ENCODE data around the gene CAMK2N1. TPM values are rescaled to one million over a fixed set of nuclear protein-coding genes. Genes with fewer than 3 reads are reported as not detected.
A peak's percentile ranks its signal among the peaks of the same experiment; 100 is the strongest.

CAMK2N1 gene
- total and polyA plus RNA-seq, 2 donors from 2014 or later = 80.6 to 120 TPM

- Histone ChIP-seq H3K4me1 (ENCODE audit: control insufficient read depth in 2 of 3, insufficient read depth in 2 of 3, low read depth in 1 of 3, low read length in 3 of 3) (peaks cover 4 to 29% (median 19%) of the 10 kb centered on the region in 3 donors), H3K9ac (ENCODE audit: low read length in 3 of 3) (no peak overlapping the region), H3K4me3 (ENCODE audit: low read length in 3 of 3) (no peak overlapping the region), H3K27ac (ENCODE audit: low read depth in 2 of 2, low read length in 2 of 2) (no peak overlapping the region), H3K9me3 (ENCODE audit: control insufficient read depth in 2 of 3, insufficient read depth in 1 of 3, low read length in 3 of 3) (no peaks in the 10 kb centered on the region), H3K27me3 (ENCODE audit: control insufficient read depth, insufficient read depth, low read length) (no peaks in the 10 kb centered on the region), H3K36me3 (ENCODE audit: control insufficient read depth in 2 of 3, insufficient read depth in 3 of 3, low read length in 3 of 3) (no peaks in the 10 kb centered on the region)
- intact Hi-C loops (cut with DNase I) = no loop called here
- no peak for TF ChIP-seq CTCF (IDR thresholded peaks at IDR 0.05; ENCODE audit: borderline replicate concordance, extremely low read depth, insufficient read depth)
- FAIRE-seq (no peak), DNase-seq (no peak)
These were observed 13.9 kb downstream of the CAMK2N1 start for GRCh38 chr1:20472121-20472520.

GRCh38 chr1:20470194-20470593, 15.8 kb downstream of the CAMK2N1 start:
- H3K4me3 ChIP-seq (ENCODE audit: low read length in 3 of 3) = no peak overlapping the region
- intact Hi-C loops (cut with DNase I) = no loop called here
- H3K36me3 ChIP-seq (ENCODE audit: control insufficient read depth in 2 of 3, insufficient read depth in 3 of 3, low read length in 3 of 3) = no peaks in the 10 kb centered on the region
- H3K27me3 ChIP-seq (ENCODE audit: control insufficient read depth, insufficient read depth, low read length) = no peaks in the 10 kb centered on the region
- DNase-seq (no peak), FAIRE-seq (no peak)
- no peaks in the 10 kb centered on the region for H3K9me3 ChIP-seq (ENCODE audit: control insufficient read depth in 2 of 3, insufficient read depth in 1 of 3, low read length in 3 of 3)
- H3K9ac ChIP-seq (ENCODE audit: low read length in 3 of 3) = no peak overlapping the region
- no peak for TF ChIP-seq CTCF (IDR thresholded peaks at IDR 0.05; ENCODE audit: borderline replicate concordance, extremely low read depth, insufficient read depth)
- H3K4me1 ChIP-seq (ENCODE audit: control insufficient read depth in 2 of 3, insufficient read depth in 2 of 3, low read depth in 1 of 3, low read length in 3 of 3) = peaks cover 0 to 17% (median 9%) of the 10 kb centered on the region in 3 donors
- no peak overlapping the region for H3K27ac ChIP-seq (ENCODE audit: low read depth in 2 of 2, low read length in 2 of 2)

- Histone ChIP-seq H3K9me3 (ENCODE audit: control insufficient read depth in 2 of 3, insufficient read depth in 1 of 3, low read length in 3 of 3) (no peaks in the 10 kb centered on the region), H3K9ac (ENCODE audit: low read length in 3 of 3) (no peak overlapping the region), H3K27me3 (ENCODE audit: control insufficient read depth, insufficient read depth, low read length) (no peaks in the 10 kb centered on the region), H3K27ac (ENCODE audit: low read depth in 2 of 2, low read length in 2 of 2) (no peak overlapping the region), H3K36me3 (ENCODE audit: control insufficient read depth in 2 of 3, insufficient read depth in 3 of 3, low read length in 3 of 3) (no peaks in the 10 kb centered on the region), H3K4me1 (ENCODE audit: control insufficient read depth in 2 of 3, insufficient read depth in 2 of 3, low read depth in 1 of 3, low read length in 3 of 3) (peaks cover 0 to 10% (median 4%) of the 10 kb centered on the region in 3 donors), H3K4me3 (ENCODE audit: low read length in 3 of 3) (no peak overlapping the region)
- FAIRE-seq (no peak), DNase-seq (no peak)
- intact Hi-C loops (cut with DNase I) = no loop called here
- TF ChIP-seq CTCF (IDR thresholded peaks at IDR 0.05; ENCODE audit: borderline replicate concordance, extremely low read depth, insufficient read depth) = peak; percentile 39
These were observed 16.5 kb downstream of the CAMK2N1 start for GRCh38 chr1:20469406-20470076.

All from kidney (tissue), 14 donors.